ENCODE data around the gene IMPG2. TPM values are rescaled to one million over a fixed set of nuclear protein-coding genes. Genes with fewer than 3 reads are reported as not detected.
A peak's percentile ranks its signal among the peaks of the same experiment; 100 is the strongest.
"Not testable (repeated sequence)": the region's sequence is repeated elsewhere in the genome, so short reads cannot be mapped to it uniquely, and the experiment has no call there.

IMPG2 gene
- total RNA-seq, 1 donor, result 0.36 TPM

- no peak for TF ChIP-seq CTCF (IDR thresholded peaks at IDR 0.05; ENCODE audit: extremely low read depth, low read depth, low read length)
- Histone ChIP-seq H3K9me3 (ENCODE audit: low read depth, low read length) (peaks cover 5% of the 10 kb centered on the region), H3K36me3 (ENCODE audit: insufficient read depth, low read length) (no peaks in the 10 kb centered on the region), H3K4me1 (ENCODE audit: insufficient read depth, low read length) (peaks cover 13% of the 10 kb centered on the region), H3K27ac (ENCODE audit: low read depth, low read length) (no peak overlapping the region), H2AFZ (ENCODE audit: low read length) (no peak overlapping the region), H4K20me1 (ENCODE audit: insufficient read depth, low read length) (no peaks in the 10 kb centered on the region), H3K4me2 (ENCODE audit: insufficient read depth, low read length) (no peak overlapping the region), H3K79me2 (ENCODE audit: insufficient read depth, low read length) (no peaks in the 10 kb centered on the region), H3K27me3 (ENCODE audit: insufficient read depth, low read length) (no peaks in the 10 kb centered on the region), H3K4me3 (ENCODE audit: insufficient read depth, low read length) (no peak overlapping the region)
- no peak for DNase-seq (ENCODE audit: insufficient read length, low spot score, missing footprints)
These were observed 7.8 kb downstream of the IMPG2 start for GRCh38 chr3:101312545-101312944.

- H3K27ac ChIP-seq (ENCODE audit: low read depth, low read length), result no peak overlapping the region
- H3K4me3 ChIP-seq (ENCODE audit: insufficient read depth, low read length), result no peak overlapping the region
- no peaks in the 10 kb centered on the region for H4K20me1 ChIP-seq (ENCODE audit: insufficient read depth, low read length)
- no peaks in the 10 kb centered on the region for H3K36me3 ChIP-seq (ENCODE audit: insufficient read depth, low read length)
- H3K79me2 ChIP-seq (ENCODE audit: insufficient read depth, low read length), result no peaks in the 10 kb centered on the region
- H2AFZ ChIP-seq (ENCODE audit: low read length), result no peak overlapping the region
- peaks cover 13% of the 10 kb centered on the region for H3K4me1 ChIP-seq (ENCODE audit: insufficient read depth, low read length)
- DNase-seq (ENCODE audit: insufficient read length, low spot score, missing footprints), result no peak
- no peak overlapping the region for H3K4me2 ChIP-seq (ENCODE audit: insufficient read depth, low read length)
- no peaks in the 10 kb centered on the region for H3K27me3 ChIP-seq (ENCODE audit: insufficient read depth, low read length)
- no peak for TF ChIP-seq CTCF (IDR thresholded peaks at IDR 0.05; ENCODE audit: extremely low read depth, low read depth, low read length)
- H3K9me3 ChIP-seq (ENCODE audit: low read depth, low read length), result peaks cover 5% of the 10 kb centered on the region
These were observed 8.7 kb downstream of the IMPG2 start for GRCh38 chr3:101311676-101312075.

- no peak for TF ChIP-seq CTCF (IDR thresholded peaks at IDR 0.05; ENCODE audit: extremely low read depth, low read depth, low read length)
- Histone ChIP-seq H3K79me2 (ENCODE audit: insufficient read depth, low read length) (no peaks in the 10 kb centered on the region), H3K27ac (ENCODE audit: low read depth, low read length) (peak overlapping the region; percentile 58), H3K27me3 (ENCODE audit: insufficient read depth, low read length) (no peaks in the 10 kb centered on the region), H3K4me1 (ENCODE audit: insufficient read depth, low read length) (peaks cover 13% of the 10 kb centered on the region), H2AFZ (ENCODE audit: low read length) (peak overlapping the region; percentile 43), H3K9me3 (ENCODE audit: low read depth, low read length) (peaks cover 5% of the 10 kb centered on the region), H3K4me2 (ENCODE audit: insufficient read depth, low read length) (peak overlapping the region; percentile 55), H3K36me3 (ENCODE audit: insufficient read depth, low read length) (no peaks in the 10 kb centered on the region), H4K20me1 (ENCODE audit: insufficient read depth, low read length) (no peaks in the 10 kb centered on the region), H3K4me3 (ENCODE audit: insufficient read depth, low read length) (peak overlapping the region; percentile 20)
- no peak for DNase-seq (ENCODE audit: insufficient read length, low spot score, missing footprints)
These were observed 9.4 kb downstream of the IMPG2 start for GRCh38 chr3:101310978-101311375.

GRCh38 chr3:101308147-101308772 is 12.1 kb downstream of the IMPG2 start:
- H3K4me2 ChIP-seq (ENCODE audit: insufficient read depth, low read length); H3K27ac ChIP-seq (ENCODE audit: low read depth, low read length); H3K4me3 ChIP-seq (ENCODE audit: insufficient read depth, low read length); H4K20me1 ChIP-seq (ENCODE audit: insufficient read depth, low read length); H2AFZ ChIP-seq (ENCODE audit: low read length); H3K36me3 ChIP-seq (ENCODE audit: insufficient read depth, low read length); H3K9me3 ChIP-seq (ENCODE audit: low read depth, low read length); H3K79me2 ChIP-seq (ENCODE audit: insufficient read depth, low read length); H3K27me3 ChIP-seq (ENCODE audit: insufficient read depth, low read length); DNase-seq (ENCODE audit: insufficient read length, low spot score, missing footprints): not testable (repeated sequence)
- H3K4me1 ChIP-seq (ENCODE audit: insufficient read depth, low read length), result peaks cover 13% of the 10 kb centered on the region
